Ishikawa (cell line): ENCODE data around the gene DIP2C.

Experiments used
- CEBPB ChIP-seq: IDR thresholded peaks from 2 replicates; pipeline ENCODE4 v1.6.1; 2012
- CREB1 ChIP-seq: IDR thresholded peaks from 2 replicates; pipeline ENCODE4 v1.6.1; 2012; ENCODE audit warnings: low read depth
- EGR1 ChIP-seq: IDR thresholded peaks from 2 replicates; pipeline ENCODE4 v1.6.1; 2012
- EP300 ChIP-seq: IDR thresholded peaks from 2 replicates; pipeline ENCODE4 v1.6.1; 2012; ENCODE audit warnings: borderline replicate concordance
- MAX ChIP-seq: IDR thresholded peaks from 2 replicates; pipeline ENCODE4 v1.6.1; 2012
- NFIC ChIP-seq: IDR thresholded peaks from 2 replicates; pipeline ENCODE4 v1.6.1; 2012
- RAD21 ChIP-seq: IDR thresholded peaks from 2 replicates; pipeline ENCODE4 v1.6.1; 2012; ENCODE audit warnings: low read depth
- TAF1 ChIP-seq: IDR thresholded peaks from 2 replicates; pipeline ENCODE4 v1.6.1; 2012; ENCODE audit warnings: low read depth, mild to moderate bottlenecking
- USF1 ChIP-seq: IDR thresholded peaks from 2 replicates; pipeline ENCODE4 v1.6.1; 2012
- YY1 ChIP-seq: IDR thresholded peaks from 2 replicates; pipeline ENCODE4 v1.6.1; 2012; ENCODE audit warnings: low read depth
- ZBTB7A ChIP-seq: IDR thresholded peaks from 2 replicates; pipeline ENCODE4 v1.6.1; 2012; ENCODE audit warnings: low read depth
- TF ChIP-seq, protein P1 (sequence below): IDR thresholded peaks from 2 replicates; pipeline ENCODE4 v1.6.1; 2012; ENCODE audit warnings: low read depth, mild to moderate bottlenecking

DNA sequence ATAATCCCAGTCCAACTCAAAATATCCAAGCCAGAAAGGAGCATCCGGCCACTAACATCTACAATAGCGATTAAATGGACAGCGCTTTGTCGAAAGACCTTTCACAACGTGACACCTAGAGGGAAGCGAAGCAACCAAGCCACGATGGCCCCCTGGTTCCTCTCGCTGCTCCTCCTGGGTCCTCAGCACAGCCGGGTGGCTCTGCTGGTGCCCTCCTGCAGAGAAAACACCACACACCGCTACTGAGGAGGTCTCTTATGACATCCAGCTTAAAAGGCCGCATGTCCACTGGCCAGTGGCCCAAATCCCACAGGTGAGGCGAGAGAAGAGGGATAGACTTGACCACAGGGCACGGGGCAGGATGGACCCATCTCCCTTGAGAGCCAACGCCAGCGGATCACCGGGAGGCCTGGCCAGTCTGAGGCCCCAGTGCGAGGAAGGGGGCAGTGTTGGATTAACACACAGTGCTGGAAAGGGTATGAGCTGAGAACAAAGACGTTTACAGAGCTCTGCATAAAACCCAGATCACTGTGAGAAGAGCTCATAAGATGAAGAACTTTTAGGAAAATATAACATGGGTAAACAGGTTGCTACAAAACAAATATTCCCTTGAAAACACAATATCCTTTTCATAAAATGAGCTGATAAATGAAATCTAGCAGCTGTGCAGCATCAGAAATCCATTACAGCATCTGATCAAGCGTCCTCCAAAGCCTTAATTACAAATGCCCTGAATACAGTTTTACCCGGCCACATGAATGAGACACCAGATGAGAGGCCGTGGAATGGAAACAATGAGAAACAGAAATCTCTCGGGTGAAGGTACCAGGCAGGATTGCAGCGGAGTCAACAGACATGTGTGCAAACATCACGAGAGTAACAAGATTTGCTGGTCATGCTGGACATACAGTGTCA is 236.7 kb downstream of the DIP2C start:
- no peak for TF ChIP-seq EP300
- no peak for TF ChIP-seq EGR1
- no peak for TF ChIP-seq TAF1
- TF ChIP-seq CEBPB, result no peak
- TF ChIP-seq USF1, result no peak
- no peak for TF ChIP-seq MAX
- TF ChIP-seq YY1, result no peak
- TF ChIP-seq NFIC, result no peak
- TF ChIP-seq CREB1, result no peak
- TF ChIP-seq RAD21, result no peak
- TF ChIP-seq, protein P1, sequence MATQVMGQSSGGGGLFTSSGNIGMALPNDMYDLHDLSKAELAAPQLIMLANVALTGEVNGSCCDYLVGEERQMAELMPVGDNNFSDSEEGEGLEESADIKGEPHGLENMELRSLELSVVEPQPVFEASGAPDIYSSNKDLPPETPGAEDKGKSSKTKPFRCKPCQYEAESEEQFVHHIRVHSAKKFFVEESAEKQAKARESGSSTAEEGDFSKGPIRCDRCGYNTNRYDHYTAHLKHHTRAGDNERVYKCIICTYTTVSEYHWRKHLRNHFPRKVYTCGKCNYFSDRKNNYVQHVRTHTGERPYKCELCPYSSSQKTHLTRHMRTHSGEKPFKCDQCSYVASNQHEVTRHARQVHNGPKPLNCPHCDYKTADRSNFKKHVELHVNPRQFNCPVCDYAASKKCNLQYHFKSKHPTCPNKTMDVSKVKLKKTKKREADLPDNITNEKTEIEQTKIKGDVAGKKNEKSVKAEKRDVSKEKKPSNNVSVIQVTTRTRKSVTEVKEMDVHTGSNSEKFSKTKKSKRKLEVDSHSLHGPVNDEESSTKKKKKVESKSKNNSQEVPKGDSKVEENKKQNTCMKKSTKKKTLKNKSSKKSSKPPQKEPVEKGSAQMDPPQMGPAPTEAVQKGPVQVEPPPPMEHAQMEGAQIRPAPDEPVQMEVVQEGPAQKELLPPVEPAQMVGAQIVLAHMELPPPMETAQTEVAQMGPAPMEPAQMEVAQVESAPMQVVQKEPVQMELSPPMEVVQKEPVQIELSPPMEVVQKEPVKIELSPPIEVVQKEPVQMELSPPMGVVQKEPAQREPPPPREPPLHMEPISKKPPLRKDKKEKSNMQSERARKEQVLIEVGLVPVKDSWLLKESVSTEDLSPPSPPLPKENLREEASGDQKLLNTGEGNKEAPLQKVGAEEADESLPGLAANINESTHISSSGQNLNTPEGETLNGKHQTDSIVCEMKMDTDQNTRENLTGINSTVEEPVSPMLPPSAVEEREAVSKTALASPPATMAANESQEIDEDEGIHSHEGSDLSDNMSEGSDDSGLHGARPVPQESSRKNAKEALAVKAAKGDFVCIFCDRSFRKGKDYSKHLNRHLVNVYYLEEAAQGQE, result no peak
- TF ChIP-seq ZBTB7A, result no peak
